Measurements from ENCODE around the gene NEK1. TPM values are rescaled to one million over a fixed set of nuclear protein-coding genes. Genes with fewer than 3 reads are reported as not detected.
A peak's percentile ranks its signal among the peaks of the same experiment; 100 is the strongest.
"Not testable (repeated sequence)": the region's sequence is repeated elsewhere in the genome, so short reads cannot be mapped to it uniquely, and the experiment has no call there.

NEK1 gene
- total RNA-seq, 6 experiments from 2014 or later = 9.4 to 11.1 (median 10.0) TPM

DNA sequence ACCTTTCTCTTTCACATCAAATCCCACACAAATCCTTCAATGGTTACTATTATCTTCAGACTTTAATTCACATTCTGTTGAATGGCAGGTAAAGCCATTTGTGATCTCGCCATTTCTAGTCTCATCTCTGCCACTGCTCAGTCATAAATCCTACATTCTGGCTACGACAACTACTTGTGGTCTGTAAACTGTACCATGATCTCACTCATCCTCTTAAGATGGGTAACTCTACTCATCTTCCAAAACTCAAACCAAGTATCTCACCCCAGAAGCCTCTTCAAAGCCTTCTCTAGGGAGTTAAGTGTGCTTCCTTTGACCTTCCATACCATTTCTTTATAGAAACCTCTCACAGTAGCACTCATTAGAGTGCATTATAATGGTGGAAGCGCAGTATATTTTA is 101.8 kb downstream of the NEK1 start:
- H3K4me1 Mint-ChIP-seq (ENCODE audit: low read depth) = no peaks in the 10 kb centered on the region
- no peaks in the 10 kb centered on the region for H3K27me3 Mint-ChIP-seq (ENCODE audit: insufficient read depth)
- no peaks in the 10 kb centered on the region for H3K9me3 Mint-ChIP-seq
- H3K27ac Mint-ChIP-seq = no peak overlapping the region
- no peak overlapping the region for H3K4me3 Mint-ChIP-seq
- no peak for DNase-seq
- H3K36me3 Mint-ChIP-seq (ENCODE audit: low read depth) = no peaks in the 10 kb centered on the region
- TF ChIP-seq, protein P1, sequence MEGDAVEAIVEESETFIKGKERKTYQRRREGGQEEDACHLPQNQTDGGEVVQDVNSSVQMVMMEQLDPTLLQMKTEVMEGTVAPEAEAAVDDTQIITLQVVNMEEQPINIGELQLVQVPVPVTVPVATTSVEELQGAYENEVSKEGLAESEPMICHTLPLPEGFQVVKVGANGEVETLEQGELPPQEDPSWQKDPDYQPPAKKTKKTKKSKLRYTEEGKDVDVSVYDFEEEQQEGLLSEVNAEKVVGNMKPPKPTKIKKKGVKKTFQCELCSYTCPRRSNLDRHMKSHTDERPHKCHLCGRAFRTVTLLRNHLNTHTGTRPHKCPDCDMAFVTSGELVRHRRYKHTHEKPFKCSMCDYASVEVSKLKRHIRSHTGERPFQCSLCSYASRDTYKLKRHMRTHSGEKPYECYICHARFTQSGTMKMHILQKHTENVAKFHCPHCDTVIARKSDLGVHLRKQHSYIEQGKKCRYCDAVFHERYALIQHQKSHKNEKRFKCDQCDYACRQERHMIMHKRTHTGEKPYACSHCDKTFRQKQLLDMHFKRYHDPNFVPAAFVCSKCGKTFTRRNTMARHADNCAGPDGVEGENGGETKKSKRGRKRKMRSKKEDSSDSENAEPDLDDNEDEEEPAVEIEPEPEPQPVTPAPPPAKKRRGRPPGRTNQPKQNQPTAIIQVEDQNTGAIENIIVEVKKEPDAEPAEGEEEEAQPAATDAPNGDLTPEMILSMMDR (IDR thresholded peaks at IDR 0.05) = no peak

DNA sequence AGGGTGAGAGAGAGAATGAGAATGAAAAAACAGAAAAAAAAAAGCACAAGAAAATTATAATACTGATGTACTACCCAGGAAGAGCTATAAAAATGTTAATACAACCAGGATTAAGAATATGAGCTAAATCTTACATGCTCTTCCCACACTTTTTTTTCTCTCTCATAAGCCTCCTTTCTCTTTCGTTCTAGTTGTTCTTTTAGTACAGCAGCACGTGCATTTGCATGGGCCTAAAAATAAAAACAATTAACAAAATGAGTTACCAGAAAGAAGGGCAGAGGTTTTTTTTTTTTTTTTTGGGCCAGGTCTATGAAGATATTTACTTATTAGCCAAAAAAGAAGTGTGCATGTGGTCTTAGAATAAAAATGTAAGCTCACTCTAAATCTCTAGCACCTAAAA is 105.5 kb downstream of the NEK1 start:
- Mint-ChIP-seq H3K36me3 (ENCODE audit: low read depth) (peaks cover 27% of the 10 kb centered on the region), H3K9me3 (peaks cover 11% of the 10 kb centered on the region), H3K4me3 (no peak overlapping the region), H3K27ac (no peak overlapping the region), H3K27me3 (ENCODE audit: insufficient read depth) (no peaks in the 10 kb centered on the region), H3K4me1 (ENCODE audit: low read depth) (no peaks in the 10 kb centered on the region)
- DNase-seq = no peak
- TF ChIP-seq, protein P1 (IDR thresholded peaks at IDR 0.05) = no peak

DNA sequence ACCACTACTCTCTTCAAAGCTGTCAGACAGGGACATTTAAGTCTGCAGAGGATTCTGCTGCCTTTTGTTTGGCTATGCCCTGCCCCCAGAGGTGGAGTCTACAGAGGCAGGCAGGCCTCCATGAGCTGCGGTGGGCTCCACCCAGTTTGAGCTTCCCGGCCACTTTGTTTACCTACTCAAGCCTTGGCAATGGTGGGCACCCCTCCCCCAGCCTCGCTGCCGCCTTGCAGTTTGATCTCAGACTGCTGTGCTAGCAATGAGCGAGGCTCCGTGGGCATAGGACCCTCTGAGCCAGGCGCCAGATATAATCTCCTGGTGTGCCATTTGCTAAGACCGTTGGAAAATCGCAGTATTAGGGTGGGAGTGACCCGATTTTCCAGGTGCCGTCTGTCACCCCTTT is 112.5 kb downstream of the NEK1 start:
- H3K4me1 Mint-ChIP-seq (ENCODE audit: low read depth); H3K27me3 Mint-ChIP-seq (ENCODE audit: insufficient read depth); H3K4me3 Mint-ChIP-seq; H3K27ac Mint-ChIP-seq; DNase-seq: not testable (repeated sequence)
- peaks cover 57% of the 10 kb centered on the region for H3K36me3 Mint-ChIP-seq (ENCODE audit: low read depth)
- H3K9me3 Mint-ChIP-seq = peaks cover 18% of the 10 kb centered on the region

DNA sequence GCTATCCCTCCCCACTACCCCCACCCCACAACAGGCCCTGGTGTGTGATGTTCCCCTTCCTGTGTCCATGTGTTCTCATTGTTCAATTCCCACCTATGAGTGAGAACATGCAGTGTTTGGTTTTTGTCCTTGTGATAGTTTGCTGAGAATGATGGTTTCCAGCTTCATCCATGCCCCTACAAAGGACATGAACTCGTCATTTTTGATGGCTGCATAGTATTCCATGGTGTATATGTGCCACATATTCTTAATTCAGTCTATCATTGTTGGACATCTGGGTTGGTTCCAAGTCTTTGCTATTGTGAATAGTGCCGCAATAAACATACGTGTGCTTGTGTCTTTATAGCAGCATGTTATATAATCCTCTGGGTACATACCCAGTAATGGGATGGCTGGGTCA is 118.1 kb downstream of the NEK1 start:
- peaks cover 30% of the 10 kb centered on the region for H3K36me3 Mint-ChIP-seq (ENCODE audit: low read depth)
- H3K4me1 Mint-ChIP-seq (ENCODE audit: low read depth); H3K27me3 Mint-ChIP-seq (ENCODE audit: insufficient read depth); H3K4me3 Mint-ChIP-seq; H3K27ac Mint-ChIP-seq; H3K9me3 Mint-ChIP-seq; DNase-seq: not testable (repeated sequence)

DNA sequence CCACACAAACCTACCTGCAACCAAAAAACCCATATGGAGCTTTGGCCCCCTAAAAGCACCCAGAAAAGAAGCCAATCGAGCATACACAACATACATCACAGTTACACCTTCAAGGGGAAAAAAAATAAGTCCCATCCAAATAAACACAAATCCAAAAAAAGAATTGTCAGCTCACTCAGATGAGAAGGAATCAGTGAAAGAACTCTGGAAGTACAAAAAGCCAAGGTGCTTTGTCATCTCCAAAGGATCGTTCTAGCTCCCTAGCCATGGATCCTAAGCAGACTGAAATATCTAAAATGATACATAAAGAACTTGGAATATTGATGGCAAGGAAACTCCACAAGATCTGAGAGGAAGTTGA is 119.2 kb downstream of the NEK1 start:
- H3K27me3 Mint-ChIP-seq (ENCODE audit: insufficient read depth) = no peaks in the 10 kb centered on the region
- no peak overlapping the region for H3K4me3 Mint-ChIP-seq
- peaks cover 23% of the 10 kb centered on the region for H3K36me3 Mint-ChIP-seq (ENCODE audit: low read depth)
- H3K4me1 Mint-ChIP-seq (ENCODE audit: low read depth) = peaks cover 7% of the 10 kb centered on the region; the same call in 1 of the 2 replicates
- TF ChIP-seq, protein P1 (IDR thresholded peaks at IDR 0.05) = peak; percentile 46
- DNase-seq = no peak
- peak overlapping the region; percentile 27; the same call in 1 of the 2 replicates for H3K27ac Mint-ChIP-seq
- no peaks in the 10 kb centered on the region; the same call in 1 of the 2 replicates for H3K9me3 Mint-ChIP-seq

DNA sequence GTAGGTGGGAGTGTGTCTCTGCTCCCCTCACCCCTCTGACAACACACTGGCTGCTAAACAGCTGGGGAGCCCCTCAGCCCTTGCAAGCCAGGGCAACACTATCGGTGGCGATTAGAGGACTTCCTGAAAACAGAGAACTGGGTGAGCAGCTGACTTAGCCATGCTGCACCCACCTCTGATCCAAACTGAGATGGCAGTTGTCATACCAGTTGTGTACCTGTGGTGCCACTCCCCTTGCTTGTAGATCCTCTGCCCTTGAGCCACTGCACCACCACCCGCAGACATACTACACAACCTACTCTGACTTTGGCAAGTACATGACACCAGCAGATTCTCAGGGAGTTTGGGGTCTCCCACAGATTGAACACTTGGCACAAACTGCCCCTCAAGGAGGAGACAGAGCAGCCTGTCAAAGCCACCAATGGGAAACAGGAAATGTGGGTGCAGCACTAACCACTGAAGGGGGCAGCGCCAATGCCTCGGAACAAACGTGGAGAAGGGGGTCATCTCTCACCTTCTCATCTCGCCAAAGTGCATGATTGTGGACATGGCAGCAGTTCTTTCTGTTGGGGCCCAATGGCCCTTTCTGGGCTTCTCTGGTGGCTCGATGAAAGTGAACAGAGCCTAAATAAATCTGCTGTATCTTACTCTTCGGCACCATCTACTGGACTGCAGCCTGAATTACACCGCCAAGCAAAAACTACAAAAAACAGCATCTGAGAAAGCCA is 119.8 kb downstream of the NEK1 start:
- peaks cover 23% of the 10 kb centered on the region for H3K36me3 Mint-ChIP-seq (ENCODE audit: low read depth)
- TF ChIP-seq, protein P1 (IDR thresholded peaks at IDR 0.05) = peak; percentile 90
- H3K4me1 Mint-ChIP-seq (ENCODE audit: low read depth) = peaks cover 7% of the 10 kb centered on the region; the same call in 1 of the 2 replicates
- no peaks in the 10 kb centered on the region for H3K27me3 Mint-ChIP-seq (ENCODE audit: insufficient read depth)
- H3K9me3 Mint-ChIP-seq = no peaks in the 10 kb centered on the region; the same call in 1 of the 2 replicates
- H3K27ac Mint-ChIP-seq = peak overlapping the region; percentile 27; the same call in 1 of the 2 replicates
- DNase-seq = peak; percentile 34
- H3K4me3 Mint-ChIP-seq = no peak overlapping the region
